Activated CD4-positive, CD25-positive, alpha-beta regulatory T cell treated with anti-CD3 and anti-CD28 coated beads, Interleukin-2, amount 50 U/mL, for 16 hours (primary cell): ENCODE measurements around the gene CSNK1G1.
"Not testable (repeated sequence)": the region's sequence is repeated elsewhere in the genome, so short reads cannot be mapped to it uniquely, and the experiment has no call there.

ENCODE experiments used
- DNase-seq: peaks from one replicate; pipeline ENCODE4 v3.0.0-alpha.2; 2020; ENCODE audit warnings: low read depth, low spot score

CSNK1G1 gene

DNA sequence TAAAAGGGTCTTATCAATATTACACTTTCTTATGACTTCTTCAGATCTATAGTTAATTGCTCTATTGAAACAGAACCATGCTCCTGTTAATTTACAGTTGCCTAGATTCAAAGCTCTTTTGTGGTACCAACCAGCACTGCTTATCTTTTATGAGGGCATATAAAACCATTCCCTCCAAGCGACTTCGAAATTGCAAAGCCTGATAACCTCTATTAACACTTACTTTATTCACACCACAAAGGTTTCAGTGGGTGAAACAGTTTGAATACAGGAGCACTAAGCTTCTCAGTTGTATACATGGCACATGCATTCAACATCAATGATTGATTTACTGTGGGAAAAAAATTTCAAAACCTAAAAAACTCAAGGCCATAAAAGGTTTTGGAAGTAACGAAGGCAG lies 118.3 kb downstream of the CSNK1G1 start:
- no peak for DNase-seq

DNA sequence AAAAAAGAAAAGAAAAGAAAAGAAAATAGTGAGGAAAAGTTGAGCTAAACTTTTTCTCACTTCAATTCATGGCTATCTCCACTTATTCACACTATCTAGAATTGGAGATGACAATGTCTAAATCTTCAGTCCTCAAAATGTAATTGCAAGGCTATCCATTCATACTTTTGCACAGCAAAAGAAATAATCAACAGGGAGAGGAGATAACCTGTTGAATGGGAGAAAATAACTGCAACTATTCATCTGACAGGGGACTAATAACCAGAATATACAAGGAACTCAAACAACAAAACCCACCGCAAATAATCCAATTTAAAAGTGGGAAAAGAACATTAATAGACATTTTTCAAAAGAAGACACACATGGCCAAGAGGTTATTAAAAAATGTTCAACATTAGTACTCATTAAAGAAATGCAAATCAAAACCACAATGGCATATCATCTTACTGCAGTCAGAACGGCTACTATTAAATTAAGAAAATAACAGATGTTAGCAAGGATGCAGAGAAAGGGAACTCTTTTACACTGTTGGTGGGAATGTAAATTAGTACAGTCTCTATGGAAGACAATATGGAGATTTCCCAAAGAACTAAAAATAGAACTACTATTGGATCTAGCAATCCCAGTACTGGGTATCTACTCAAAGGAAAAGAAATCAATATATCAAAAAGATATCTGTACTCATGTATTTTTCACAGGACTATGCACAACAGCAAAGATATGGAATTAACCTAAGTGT lies 119.6 kb downstream of the CSNK1G1 start:
- no peak for DNase-seq

DNA sequence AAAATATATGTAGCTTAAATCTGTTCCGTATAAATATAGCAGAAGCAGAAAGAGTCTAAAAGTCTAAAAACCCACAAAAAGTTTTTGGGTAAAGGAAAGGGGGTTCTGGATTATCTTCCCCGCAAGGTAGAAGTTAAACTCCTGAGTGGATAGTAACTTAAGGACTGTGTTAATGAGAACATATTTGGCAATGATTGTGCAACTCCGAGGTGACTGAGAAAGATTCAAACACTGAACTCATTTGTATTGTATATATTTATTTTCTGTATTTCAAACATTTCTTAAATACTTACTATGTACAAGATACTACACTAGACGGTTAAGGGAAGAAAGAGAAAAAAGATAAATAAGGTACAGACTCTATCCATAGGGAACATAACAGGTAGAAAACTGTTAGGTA lies 120.4 kb downstream of the CSNK1G1 start:
- DNase-seq = no peak

DNA sequence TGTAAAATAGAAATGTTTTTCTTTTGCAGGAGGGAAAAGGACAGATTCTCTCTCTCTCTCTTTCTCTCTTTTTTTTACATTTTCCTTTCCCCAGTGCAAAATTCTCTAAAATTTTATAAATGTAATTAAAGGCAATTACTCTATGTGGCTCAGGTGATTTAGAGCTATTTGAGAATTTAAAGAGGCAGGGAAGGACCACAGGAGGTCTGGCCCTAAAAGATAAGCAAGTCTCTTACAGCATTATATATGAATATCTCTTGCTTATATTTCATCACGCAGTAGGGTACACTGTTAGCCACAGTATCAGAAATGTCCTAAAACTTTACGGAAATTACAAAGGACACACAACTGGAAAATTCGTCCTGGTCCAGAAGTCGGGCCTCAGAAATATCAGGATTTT lies 122.7 kb downstream of the CSNK1G1 start:
- no peak for DNase-seq

DNA sequence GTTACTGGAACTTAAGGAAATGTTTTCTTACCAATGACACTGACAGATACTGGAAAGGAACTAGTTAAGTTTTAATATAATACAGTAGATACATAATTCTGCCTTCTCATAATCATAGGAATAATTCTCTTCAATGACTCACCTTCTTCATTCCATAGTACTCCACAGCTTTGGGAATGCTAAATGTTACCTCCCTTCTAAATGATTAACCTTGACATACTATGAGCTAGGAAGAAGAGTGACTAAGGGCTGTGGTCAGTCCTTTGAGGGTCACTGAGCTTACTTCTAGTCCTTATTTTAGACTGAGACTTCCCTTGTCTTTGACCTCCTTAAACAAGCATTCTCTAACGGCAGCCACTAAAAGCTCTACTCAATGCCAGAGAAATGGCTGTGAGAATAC lies 123.6 kb downstream of the CSNK1G1 start:
- no peak for DNase-seq

DNA sequence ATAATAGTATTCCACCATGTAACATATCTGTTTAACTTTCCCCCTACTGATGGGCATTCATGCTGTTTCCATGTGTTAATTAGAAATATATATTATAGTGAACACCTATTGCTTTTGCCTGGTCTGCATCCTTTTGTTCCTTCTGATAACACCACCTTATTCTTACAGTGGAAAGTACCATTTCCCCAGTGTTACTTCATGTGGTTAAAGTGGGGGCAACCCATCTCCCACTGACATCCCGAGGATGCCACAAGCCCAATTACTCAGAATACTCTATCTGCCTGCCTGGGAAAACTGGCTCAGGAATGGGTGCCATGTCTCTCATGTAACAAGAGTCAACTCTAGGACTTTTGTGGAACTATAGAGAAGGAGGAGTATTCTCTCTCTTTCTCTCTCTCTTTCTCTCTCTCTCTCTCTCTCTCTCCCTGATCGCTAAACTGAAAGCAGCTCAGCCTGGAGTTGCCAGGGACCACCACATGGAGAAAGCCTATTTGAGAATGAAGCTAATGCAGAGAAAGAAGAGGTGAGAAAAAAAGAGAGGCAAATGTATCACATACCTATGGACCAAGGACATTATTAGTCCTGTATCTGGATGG lies 126.7 kb downstream of the CSNK1G1 start:
- no peak for DNase-seq

DNA sequence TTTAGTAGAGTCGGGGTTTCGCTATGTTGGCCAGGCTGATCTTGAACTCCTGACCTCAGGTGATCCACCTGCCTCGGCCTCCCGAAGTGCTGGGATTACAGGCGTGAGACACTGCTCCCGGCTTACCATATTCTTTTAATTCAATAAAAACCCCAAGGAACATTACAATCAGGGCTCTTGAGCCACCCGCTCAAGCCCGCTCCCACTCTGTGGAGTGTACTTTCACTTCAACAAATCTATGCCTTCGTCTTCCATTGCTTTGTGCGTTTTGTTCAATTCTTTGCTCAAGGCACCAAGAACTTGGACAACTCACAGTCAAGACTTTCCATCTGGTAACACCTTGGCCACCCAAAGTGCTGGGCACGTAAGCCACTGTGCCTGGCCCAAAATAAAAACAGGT lies 130.2 kb downstream of the CSNK1G1 start:
- no peak for DNase-seq

DNA sequence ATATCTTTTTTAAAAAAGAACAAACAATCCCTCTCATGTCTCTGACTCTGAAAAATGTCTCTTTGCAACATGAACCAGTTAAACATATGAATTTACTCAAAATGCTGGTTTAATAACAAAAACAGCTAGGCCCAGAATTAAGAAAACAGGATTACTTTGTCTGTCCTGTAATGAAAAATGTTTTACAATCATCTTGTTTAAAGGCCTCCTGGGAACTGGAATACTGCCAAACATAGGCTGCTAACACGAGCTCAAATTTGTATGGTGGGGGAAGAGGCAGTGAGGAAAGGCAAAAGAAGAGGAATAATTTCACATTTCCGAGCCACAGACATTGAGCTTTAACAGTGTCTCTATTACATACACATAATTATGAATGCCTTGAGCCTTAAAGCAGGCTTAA lies 131.5 kb downstream of the CSNK1G1 start:
- no peak for DNase-seq

DNA sequence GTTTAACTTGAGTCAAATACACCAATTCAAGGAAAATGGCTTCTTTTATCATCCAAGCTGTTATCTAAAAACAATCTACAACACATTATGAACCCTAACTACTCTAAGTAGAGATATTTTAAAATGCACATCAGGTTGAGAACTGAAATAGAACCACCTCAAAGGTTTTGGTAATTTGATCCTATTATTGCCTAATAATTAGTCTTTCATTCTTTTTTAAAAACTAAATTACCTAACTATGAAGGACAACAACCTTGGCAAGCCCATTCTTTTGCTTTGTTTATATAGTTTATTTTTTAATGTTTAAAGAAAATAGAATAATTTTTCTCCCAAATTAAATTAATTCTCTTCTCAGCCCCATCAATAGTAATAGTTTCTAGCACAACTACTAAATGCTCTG lies 132.1 kb downstream of the CSNK1G1 start:
- no peak for DNase-seq

DNA sequence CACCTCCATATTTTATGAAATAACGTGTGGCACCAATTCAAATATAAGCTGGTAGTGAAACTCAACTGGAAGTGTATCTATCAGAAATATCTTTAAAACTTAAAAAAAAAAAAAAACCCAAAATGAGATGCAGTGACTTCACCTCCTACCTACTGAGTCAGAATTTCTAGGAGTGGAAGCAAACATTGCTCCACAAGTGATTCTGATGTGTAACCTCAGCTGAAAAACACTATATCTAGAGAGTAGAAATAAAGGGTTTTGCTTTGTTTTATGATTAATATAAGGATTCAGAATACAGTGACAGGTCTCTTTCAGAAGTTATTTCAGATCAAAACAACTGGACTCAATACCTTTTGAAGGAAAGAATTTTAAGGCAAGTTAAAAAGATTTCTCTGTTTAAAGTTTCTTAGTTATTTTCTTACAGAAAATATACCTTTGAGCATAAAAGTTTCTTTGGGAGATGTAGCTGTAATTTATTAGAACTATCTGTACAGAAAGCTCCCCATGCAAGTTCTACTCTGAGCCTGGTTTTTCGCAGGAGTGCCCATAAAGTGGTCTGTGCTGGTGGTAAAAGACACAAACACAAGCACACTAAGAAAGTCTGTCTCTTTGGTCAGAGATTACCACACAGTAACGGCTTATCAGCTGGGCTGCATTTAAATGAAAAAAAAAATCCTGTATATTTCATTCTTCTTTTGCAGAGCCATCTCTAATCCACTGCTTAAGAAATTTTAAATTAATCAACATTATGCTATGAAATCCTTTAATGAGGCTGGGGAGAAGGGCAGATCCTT lies 133.2 kb downstream of the CSNK1G1 start:
- DNase-seq = no peak

DNA sequence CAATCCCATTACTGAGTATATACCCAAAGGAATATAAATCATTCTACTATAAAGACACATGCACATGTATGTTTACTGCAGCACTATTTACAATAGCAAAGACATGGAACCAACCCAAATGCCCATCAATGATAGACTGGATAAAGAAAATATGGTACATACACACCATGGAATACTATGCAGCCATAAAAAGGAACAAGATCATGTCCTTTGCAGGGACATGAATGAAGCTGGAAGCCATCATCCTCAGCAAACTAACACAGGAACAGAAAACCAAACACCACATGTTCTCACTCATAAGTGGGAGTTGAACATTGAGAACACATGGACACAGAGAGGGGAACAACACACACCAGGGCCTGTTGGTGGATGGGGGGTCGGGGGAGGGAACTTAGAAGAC lies 134.1 kb downstream of the CSNK1G1 start:
- DNase-seq = not testable (repeated sequence)

DNA sequence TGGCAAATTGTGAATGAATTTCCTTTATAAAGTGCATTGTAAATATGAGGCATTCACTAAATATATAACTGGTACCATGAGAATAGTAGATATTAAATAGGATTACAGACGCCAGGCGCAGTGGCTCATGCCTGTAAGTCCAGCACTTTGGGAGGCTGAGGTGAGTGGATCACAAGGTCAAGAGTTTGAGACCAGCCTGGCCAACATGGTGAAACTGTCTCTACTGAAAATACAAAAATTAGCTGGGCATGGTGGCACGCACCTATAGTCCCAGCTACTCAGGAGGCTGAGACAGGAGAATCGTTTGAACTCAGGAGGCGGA lies 138.6 kb downstream of the CSNK1G1 start:
- DNase-seq = not testable (repeated sequence)

DNA sequence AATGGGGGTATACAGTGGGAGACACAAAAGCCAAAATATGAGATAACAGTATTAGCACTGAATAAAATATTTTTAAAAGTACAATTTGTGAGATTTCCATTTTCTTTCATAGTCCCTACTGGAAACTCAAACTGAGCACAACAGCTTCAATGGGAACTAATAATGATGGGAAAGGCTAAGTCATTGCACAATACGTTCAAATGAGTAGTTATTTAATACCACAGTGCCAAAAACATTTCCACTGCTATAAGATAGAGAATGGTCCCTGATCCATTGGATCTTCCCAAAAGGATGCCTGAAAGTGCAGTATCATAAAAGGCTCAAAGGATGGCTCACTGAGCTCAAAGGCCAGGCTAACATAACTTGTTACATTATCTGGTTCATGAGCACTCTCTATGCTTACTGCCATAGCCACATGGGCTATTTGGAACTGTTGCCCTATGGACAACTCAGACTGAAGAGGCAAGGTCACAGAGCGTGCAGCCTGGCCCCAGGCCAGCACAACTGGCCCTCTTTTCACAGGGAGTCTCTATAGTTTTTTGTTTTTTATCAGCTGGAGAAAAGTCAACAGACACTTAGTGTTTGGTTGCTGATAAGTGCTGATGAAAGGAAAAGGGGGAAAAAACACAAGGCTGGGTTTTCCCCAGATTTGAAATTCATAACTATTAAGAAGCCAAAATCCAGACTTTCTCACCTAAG lies 139.1 kb downstream of the CSNK1G1 start:
- DNase-seq = no peak

DNA sequence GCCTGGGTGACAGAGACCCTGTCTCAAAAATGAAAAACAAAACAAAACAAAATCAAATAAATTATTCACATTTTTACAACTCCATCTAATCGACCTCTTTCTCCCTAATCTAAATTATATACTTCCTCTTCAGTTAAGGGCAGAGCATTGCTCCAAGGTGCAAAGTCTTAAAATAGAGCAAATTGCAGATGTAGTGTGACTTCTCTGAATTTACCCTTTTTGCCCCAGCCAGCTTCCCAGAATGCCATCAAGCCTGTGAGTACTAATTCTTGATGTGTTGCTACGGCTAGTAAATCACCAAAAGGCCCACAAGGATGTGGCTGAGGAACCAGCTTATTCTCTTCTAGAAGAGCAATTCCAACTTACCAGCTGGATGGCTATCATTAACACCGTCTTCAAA lies 139.8 kb downstream of the CSNK1G1 start:
- DNase-seq = no peak

DNA sequence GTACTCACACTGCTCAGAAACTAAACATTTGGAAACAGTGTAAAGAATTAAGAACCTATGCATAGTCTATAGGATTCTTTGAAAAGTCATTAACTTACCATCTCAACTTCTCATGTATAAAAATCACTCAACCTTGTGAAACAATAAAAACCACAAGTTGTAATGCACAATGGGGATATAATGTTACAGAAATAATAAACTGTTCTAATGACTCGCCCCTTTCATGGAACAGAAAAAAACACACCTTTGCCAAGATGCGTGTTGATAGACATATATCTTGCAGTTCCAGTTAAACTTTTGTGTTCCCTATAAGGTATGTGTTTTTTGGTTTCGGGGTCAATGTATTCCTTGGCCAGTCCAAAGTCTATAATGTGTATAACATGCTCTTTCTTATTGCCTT lies 142.3 kb downstream of the CSNK1G1 start:
- no peak for DNase-seq

DNA sequence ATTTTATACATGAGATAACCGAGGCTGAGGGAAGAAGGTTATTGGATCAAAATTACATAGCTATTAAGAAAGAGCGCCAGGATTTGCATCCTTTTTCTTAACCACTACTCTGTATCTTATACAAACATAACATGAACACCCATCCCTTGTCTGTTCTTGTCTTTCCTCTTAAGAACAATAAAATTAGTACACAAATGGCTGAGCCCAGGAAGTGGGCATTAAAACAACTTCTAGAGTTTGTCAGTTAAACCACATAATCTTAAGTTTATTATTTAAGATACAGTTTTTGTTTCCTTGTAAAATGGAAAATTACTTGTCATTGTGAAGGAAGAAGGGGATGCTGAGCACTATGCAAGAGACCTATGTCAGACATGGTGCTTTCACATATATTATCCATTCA lies 144.3 kb downstream of the CSNK1G1 start:
- DNase-seq = no peak

DNA sequence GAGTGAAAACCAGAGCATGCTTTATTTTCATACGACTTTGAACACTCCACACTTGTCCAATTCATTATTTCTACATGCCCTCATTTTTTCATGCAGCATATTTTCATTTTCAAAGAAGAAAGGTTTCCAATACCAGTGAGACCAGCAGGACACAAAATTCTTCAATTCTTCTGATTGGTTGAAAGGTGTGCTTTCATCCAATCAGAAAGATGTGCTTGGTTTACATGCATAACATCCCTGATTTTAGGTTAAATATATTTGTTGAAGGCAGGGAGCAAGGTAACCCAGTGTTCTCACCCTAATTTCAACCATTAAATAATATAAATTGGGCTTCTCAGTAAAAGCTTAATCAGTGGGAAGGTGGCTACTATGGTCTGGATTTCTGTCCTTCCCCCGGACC lies 145.6 kb downstream of the CSNK1G1 start:
- DNase-seq = no peak

DNA sequence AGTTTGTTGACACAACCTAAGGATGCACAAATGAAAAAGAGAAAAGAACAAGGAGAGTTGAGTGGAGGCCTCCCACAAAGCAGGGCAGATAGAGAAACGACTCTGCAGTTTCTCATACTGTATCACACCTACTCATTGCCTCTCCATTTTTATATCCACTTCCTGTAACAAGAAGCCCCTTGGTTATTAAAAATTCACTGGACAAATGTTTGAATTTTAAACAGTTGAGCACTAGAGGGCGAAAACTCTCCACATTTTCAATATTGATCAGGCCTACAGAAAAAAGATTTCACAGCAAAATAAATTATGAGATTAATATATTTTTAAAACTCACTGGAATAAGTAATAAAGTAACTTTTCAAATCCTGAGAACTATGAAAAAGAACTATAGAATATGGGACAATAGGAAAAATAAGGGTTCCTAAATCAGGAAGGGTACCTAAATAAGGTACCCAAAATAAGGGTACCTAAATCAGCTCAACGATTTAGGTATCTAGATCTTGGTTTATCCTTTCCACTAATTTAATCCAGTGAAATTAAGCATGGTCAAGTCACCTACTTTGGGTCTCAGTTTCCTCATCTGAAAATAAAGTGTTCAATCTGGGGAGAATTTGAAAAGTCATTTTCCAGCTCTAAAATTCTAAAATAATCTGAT lies 146.2 kb downstream of the CSNK1G1 start:
- DNase-seq = no peak

DNA sequence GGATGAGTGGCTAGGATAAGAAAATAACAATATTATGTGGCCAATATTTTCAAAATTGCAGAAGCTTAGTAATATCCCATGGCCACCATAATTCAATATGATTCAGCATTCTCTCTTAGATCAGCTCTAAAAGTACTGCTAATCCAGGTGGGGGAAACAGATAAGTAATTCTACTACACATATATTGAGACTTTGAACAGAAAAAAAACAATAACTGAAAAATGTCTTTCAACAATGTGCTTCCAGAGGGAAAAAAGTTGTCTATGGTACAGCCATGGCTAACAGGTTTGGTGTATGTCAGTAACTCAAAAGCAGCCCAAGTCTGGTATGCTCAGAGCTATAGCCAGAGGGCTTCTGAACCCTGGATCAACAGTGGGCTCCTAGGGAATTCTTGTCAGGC lies 150.8 kb downstream of the CSNK1G1 start:
- no peak for DNase-seq

DNA sequence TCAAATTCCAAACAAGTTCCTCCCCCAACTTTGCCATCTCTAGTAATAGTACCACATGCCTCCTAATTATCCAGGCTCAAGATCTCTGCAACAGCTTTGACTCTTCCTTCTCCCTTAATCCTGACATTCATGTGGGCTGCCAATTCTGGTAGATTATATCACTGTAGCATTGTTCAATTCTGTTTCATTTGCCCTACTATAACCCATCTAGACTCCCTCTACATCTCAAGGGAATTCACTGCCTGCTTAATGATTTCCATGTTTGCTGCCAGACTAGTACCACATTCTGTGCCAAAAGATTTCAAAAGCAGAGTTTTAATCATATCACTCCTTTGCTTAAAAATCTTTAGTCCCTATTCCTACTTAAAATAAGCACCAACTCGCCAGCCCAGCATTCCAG lies 158.5 kb downstream of the CSNK1G1 start:
- no peak for DNase-seq

DNA sequence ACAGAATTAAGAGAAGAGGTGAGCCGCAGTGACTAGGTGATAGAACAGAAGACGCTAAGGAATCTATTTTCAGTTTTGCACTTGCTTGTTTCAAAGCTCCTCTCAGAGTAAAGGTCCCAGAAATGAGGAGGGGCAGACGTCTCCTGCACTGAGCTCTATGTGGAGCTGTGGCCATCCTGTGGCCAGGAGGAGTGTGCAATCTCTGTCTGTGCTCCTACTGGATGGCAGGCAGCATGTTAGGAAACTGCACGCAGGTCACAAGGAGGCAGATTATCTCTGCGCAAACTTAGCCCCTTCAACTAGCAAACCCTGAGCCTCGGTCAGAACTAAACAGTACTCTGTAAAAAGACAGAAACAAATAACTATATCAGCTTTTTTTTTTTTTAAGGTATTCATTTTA lies 162.0 kb downstream of the CSNK1G1 start:
- no peak for DNase-seq
